WTC11 (cell line): ENCODE results near the gene TP63. TPM values are rescaled to one million over a fixed set of nuclear protein-coding genes. Genes with fewer than 3 reads are reported as not detected.

ENCODE experiments used
- ATAC-seq: fragments of 200-7000 bp; cut with Tn5 transposase; 2 replicates; pipeline ENCODE4 v1.10.0; 2021; ENCODE audit warnings: mild to moderate bottlenecking, moderate library complexity
- CTCF ChIA-PET: fragments of 300-600 bp; sonication (Branson Sonifier 250); formaldehyde crosslinking; loops from one replicate; lab custom pipeline; 2021; ENCODE audit warnings: antibody characterized with exemption; lab: Charles Lee
- POLR2A ChIA-PET: fragments of 350-600 bp; sonication (Branson Sonifier 250); formaldehyde crosslinking; loops from one replicate; lab custom pipeline; 2021; ENCODE audit warnings: antibody characterized with exemption; lab: Charles Lee
- DNase-seq: peaks from one replicate; pipeline ENCODE4 v3.0.0; 2021; ENCODE audit warnings: low spot score
- H3K27ac Mint-ChIP-seq: 2 replicates; pipeline ENCODE4 v1.8.0; 2021; ENCODE audit warnings: mixed read lengths
- H3K27me3 Mint-ChIP-seq: 2 replicates; pipeline ENCODE4 v1.8.0; 2021; ENCODE audit warnings: low read depth, mild to moderate bottlenecking, moderate library complexity, mixed read lengths
- H3K36me3 Mint-ChIP-seq: 2 replicates; pipeline ENCODE4 v1.8.0; 2021; ENCODE audit warnings: mixed read lengths
- H3K4me1 Mint-ChIP-seq: 2 replicates; pipeline ENCODE4 v1.8.0; 2022; ENCODE audit warnings: mixed read lengths
- H3K4me3 Mint-ChIP-seq: 2 replicates; pipeline ENCODE4 v1.8.0; 2021; ENCODE audit warnings: mild to moderate bottlenecking, moderate library complexity, mixed read lengths
- H3K9me3 Mint-ChIP-seq: 2 replicates; pipeline ENCODE4 v1.8.0; 2021; ENCODE audit warnings: mixed read lengths
- ATF1 ChIP-seq: sonication (generic); formaldehyde crosslinking; IDR thresholded peaks from 2 replicates; pipeline ENCODE4 v1.8.1; 2023; ENCODE audit warnings: mild to moderate bottlenecking, moderate library complexity, missing genetic modification reagents
- CBFB ChIP-seq: sonication (generic); formaldehyde crosslinking; IDR thresholded peaks from 2 replicates; pipeline ENCODE4 v1.8.1; 2022; ENCODE audit warnings: mild to moderate bottlenecking, low read depth, missing genetic modification reagents
- FOXJ3 ChIP-seq: sonication (generic); formaldehyde crosslinking; IDR thresholded peaks from 2 replicates; pipeline ENCODE4 v1.9.0; 2021; ENCODE audit warnings: missing genetic modification reagents, mild to moderate bottlenecking, borderline replicate concordance
- FOXP1 ChIP-seq: sonication (generic); formaldehyde crosslinking; IDR thresholded peaks from 2 replicates; pipeline ENCODE4 v1.8.0; 2022; ENCODE audit warnings: missing genetic modification reagents, mild to moderate bottlenecking, moderate library complexity, borderline replicate concordance
- GTF2I ChIP-seq: fragments of 250-450 bp; sonication (Bioruptor Pico); conservative IDR thresholded peaks from 2 replicates; pipeline ENCODE4 v1.4.0; 2021; ENCODE audit warnings: mild to moderate bottlenecking
- HMGA2 ChIP-seq: fragments of 250-450 bp; sonication (Bioruptor Pico); IDR thresholded peaks from 2 replicates; pipeline ENCODE4 v1.4.0; 2021; ENCODE audit warnings: mild to moderate bottlenecking, moderate library complexity
- JAZF1 ChIP-seq: fragments of 250-450 bp; sonication (Bioruptor Pico); IDR thresholded peaks from 2 replicates; pipeline ENCODE4 v1.9.0; 2021; ENCODE audit warnings: moderate library complexity, mild to moderate bottlenecking, inconsistent platforms
- NFATC4 ChIP-seq: fragments of 250-450 bp; sonication (Bioruptor Pico); IDR thresholded peaks from 2 replicates; pipeline ENCODE4 v1.9.0; 2021; ENCODE audit warnings: mild to moderate bottlenecking
- PRRX2 ChIP-seq: fragments of 250-450 bp; sonication (Bioruptor Pico); IDR thresholded peaks from 2 replicates; pipeline ENCODE4 v1.8.0; 2021; ENCODE audit warnings: mild to moderate bottlenecking
- SMAD3 ChIP-seq: sonication (generic); formaldehyde crosslinking; IDR thresholded peaks from 2 replicates; pipeline ENCODE4 v1.8.0; 2022; ENCODE audit warnings: missing genetic modification reagents, mild to moderate bottlenecking, borderline replicate concordance
- SP1 ChIP-seq: sonication (generic); formaldehyde crosslinking; conservative IDR thresholded peaks from 2 replicates; pipeline ENCODE4 v1.8.1; 2022; ENCODE audit warnings: missing genetic modification reagents
- TEAD4 ChIP-seq: sonication (generic); formaldehyde crosslinking; IDR thresholded peaks from 2 replicates; pipeline ENCODE4 v1.8.0; 2022; ENCODE audit warnings: mild to moderate bottlenecking, missing genetic modification reagents
- ZNF232 ChIP-seq: sonication (generic); formaldehyde crosslinking; IDR thresholded peaks from 2 replicates; pipeline ENCODE4 v1.8.0; 2022; ENCODE audit warnings: mild to moderate bottlenecking, missing genetic modification reagents
- ZNF317 ChIP-seq: sonication (generic); formaldehyde crosslinking; IDR thresholded peaks from 2 replicates; pipeline ENCODE4 v1.8.1; 2023; ENCODE audit warnings: low read depth, mild to moderate bottlenecking, moderate library complexity, missing genetic modification reagents, borderline replicate concordance
- ZNF396 ChIP-seq: fragments of 250-450 bp; sonication (Bioruptor Pico); IDR thresholded peaks from 2 replicates; pipeline ENCODE4 v1.8.0; 2021; ENCODE audit warnings: mild to moderate bottlenecking, moderate library complexity, borderline replicate concordance
- ZNF423 ChIP-seq: fragments of 250-450 bp; sonication (Bioruptor Pico); IDR thresholded peaks from 2 replicates; pipeline ENCODE4 v2.1.2; 2022; ENCODE audit warnings: mild to moderate bottlenecking, moderate library complexity
- total RNA-seq: library from RNA; stranded (reverse); gene quantifications from 3 replicates; pipeline ENCODE4 v1.2.3, GENCODE V29; 2021
- TF ChIP-seq, protein P1 (sequence below): fragments of 250-450 bp; sonication (Bioruptor Pico); conservative IDR thresholded peaks from 2 replicates; pipeline ENCODE4 v1.9.0; 2021; ENCODE audit warnings: mild to moderate bottlenecking
- TF ChIP-seq, protein P2 (sequence below): sonication (generic); formaldehyde crosslinking; IDR thresholded peaks from 2 replicates; pipeline ENCODE4 v1.8.0; 2023; ENCODE audit warnings: missing genetic modification reagents
- TF ChIP-seq, protein P3 (sequence below): sonication (generic); formaldehyde crosslinking; IDR thresholded peaks from 2 replicates; pipeline ENCODE4 v1.8.0; 2023; ENCODE audit warnings: mild to moderate bottlenecking, missing genetic modification reagents
- TF ChIP-seq, protein P4 (sequence below): sonication (generic); formaldehyde crosslinking; IDR thresholded peaks from 2 replicates; pipeline ENCODE4 v1.8.1; 2023; ENCODE audit warnings: mild to moderate bottlenecking, missing genetic modification reagents, moderate library complexity
- TF ChIP-seq, protein P5 (sequence below): sonication (generic); formaldehyde crosslinking; IDR thresholded peaks from 2 replicates; pipeline ENCODE4 v1.8.0; 2022; ENCODE audit warnings: mild to moderate bottlenecking, missing genetic modification reagents
- TF ChIP-seq, protein P6 (sequence below): sonication (generic); formaldehyde crosslinking; IDR thresholded peaks from 2 replicates; pipeline ENCODE4 v1.8.0; 2022; ENCODE audit warnings: mild to moderate bottlenecking, missing genetic modification reagents
- TF ChIP-seq, protein P7 (sequence below): sonication (generic); formaldehyde crosslinking; conservative IDR thresholded peaks from 2 replicates; pipeline ENCODE4 v1.8.1; 2022; ENCODE audit warnings: mild to moderate bottlenecking, missing genetic modification reagents

TP63 gene
- total RNA-seq, 1 experiment from 2014 or later: 0.09 TPM

DNA sequence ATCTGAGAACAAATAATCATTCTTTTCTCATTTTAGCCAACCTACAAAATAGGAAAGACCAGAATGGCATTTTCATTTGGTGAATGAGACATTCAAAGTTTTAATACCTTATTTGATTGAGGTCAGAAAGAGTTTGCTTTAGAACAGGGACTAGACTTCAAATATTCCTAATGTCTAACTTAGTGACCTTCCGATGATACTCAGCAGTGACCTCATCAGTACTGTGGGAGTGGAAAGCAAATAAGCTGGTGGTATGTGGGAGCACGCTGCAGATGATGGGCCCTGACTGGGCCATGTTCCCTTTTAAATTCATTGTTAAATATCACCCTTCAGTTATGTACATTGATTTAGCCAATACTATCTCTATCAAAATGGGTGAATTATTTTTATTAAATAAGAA is 266.2 kb downstream of the TP63 start (continued):
- TF ChIP-seq, protein P1, sequence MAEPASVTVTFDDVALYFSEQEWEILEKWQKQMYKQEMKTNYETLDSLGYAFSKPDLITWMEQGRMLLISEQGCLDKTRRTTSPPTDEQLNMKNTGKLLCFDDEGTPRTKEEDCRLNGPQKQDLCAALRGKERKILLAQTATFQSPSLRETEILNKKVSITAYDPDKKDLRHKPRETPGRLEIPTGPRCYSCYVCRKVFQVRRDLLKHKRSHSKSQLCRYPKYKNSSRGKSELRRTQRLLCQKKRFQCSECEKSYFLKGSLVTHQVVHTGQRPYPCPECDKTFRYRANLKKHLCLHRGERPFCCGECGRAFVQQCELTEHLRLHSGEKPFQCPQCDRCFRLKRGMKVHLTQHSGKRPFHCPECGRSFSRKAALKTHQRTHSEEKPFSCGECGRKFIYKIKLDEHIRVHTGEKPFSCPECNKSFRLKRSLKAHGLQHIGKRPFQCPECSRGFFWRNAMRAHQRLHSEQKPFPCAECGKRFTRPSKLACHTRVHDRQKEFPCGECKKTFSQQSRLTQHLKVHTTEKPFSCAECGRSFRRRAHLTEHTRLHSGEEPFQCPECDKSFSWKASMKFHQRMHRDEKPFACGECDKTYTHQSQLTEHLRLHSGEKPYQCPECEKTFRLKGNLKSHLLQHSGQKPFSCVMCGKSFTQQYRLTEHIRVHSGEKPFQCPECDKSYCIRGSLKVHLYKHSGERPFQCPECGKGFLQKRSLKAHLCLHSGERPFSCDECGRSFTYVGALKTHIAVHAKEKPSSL (CRISPR knock-in tag): no peak
- TF ChIP-seq SP1 (CRISPR knock-in tag): no peak
- TF ChIP-seq FOXJ3 (CRISPR knock-in tag): no peak
- no peak for TF ChIP-seq ZNF396 (CRISPR knock-in tag)
- no peak for TF ChIP-seq PRRX2 (CRISPR knock-in tag)
- TF ChIP-seq, protein P2, sequence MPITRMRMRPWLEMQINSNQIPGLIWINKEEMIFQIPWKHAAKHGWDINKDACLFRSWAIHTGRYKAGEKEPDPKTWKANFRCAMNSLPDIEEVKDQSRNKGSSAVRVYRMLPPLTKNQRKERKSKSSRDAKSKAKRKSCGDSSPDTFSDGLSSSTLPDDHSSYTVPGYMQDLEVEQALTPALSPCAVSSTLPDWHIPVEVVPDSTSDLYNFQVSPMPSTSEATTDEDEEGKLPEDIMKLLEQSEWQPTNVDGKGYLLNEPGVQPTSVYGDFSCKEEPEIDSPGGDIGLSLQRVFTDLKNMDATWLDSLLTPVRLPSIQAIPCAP: no peak
- TF ChIP-seq, protein P3, sequence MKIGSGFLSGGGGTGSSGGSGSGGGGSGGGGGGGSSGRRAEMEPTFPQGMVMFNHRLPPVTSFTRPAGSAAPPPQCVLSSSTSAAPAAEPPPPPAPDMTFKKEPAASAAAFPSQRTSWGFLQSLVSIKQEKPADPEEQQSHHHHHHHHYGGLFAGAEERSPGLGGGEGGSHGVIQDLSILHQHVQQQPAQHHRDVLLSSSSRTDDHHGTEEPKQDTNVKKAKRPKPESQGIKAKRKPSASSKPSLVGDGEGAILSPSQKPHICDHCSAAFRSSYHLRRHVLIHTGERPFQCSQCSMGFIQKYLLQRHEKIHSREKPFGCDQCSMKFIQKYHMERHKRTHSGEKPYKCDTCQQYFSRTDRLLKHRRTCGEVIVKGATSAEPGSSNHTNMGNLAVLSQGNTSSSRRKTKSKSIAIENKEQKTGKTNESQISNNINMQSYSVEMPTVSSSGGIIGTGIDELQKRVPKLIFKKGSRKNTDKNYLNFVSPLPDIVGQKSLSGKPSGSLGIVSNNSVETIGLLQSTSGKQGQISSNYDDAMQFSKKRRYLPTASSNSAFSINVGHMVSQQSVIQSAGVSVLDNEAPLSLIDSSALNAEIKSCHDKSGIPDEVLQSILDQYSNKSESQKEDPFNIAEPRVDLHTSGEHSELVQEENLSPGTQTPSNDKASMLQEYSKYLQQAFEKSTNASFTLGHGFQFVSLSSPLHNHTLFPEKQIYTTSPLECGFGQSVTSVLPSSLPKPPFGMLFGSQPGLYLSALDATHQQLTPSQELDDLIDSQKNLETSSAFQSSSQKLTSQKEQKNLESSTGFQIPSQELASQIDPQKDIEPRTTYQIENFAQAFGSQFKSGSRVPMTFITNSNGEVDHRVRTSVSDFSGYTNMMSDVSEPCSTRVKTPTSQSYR (CRISPR knock-in tag): no peak

DNA sequence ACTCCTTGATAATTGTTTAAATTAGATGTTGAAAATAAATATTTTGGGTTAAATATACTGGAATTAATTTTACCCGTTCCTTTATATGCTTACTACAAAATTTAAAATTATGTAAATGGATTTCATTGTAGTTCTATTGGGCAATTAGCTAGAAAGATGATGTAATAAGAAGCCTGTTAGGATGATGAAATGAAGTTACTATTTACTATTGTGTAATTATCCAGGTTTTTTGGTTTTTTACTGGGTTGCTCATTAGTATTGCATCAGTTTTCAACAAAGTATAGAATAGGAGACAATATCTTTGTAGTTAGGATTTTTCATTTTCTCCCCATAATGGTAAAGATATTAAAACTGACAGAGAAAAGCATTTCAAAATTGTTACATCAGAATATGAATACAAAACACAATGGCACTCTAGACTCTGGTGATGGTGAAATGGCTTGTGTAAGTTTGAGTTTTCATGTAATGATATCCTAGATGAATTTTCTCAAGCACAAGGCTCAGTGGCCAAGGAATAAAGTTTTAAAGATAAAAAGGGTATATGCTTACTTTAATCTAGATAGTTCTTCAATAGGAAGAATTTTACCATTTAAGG is 267.5 kb downstream of the TP63 start:
- H3K9me3 Mint-ChIP-seq: no peaks in the 10 kb centered on the region
- DNase-seq: no peak
- no peaks in the 10 kb centered on the region for H3K36me3 Mint-ChIP-seq
- H3K4me1 Mint-ChIP-seq: peaks cover 19% of the 10 kb centered on the region
- ChIA-PET CTCF (no interaction called here), POLR2A (no interaction called here)
- no peaks in the 10 kb centered on the region for H3K27me3 Mint-ChIP-seq
- H3K4me3 Mint-ChIP-seq: no peak overlapping the region
- TF ChIP-seq ZNF232 (CRISPR knock-in tag): no peak
- TF ChIP-seq, protein P4, sequence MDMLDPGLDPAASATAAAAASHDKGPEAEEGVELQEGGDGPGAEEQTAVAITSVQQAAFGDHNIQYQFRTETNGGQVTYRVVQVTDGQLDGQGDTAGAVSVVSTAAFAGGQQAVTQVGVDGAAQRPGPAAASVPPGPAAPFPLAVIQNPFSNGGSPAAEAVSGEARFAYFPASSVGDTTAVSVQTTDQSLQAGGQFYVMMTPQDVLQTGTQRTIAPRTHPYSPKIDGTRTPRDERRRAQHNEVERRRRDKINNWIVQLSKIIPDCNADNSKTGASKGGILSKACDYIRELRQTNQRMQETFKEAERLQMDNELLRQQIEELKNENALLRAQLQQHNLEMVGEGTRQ (CRISPR knock-in tag): no peak
- TF ChIP-seq, protein P5, sequence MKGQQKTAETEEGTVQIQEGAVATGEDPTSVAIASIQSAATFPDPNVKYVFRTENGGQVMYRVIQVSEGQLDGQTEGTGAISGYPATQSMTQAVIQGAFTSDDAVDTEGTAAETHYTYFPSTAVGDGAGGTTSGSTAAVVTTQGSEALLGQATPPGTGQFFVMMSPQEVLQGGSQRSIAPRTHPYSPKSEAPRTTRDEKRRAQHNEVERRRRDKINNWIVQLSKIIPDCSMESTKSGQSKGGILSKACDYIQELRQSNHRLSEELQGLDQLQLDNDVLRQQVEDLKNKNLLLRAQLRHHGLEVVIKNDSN (CRISPR knock-in tag): no peak
- no peak for TF ChIP-seq ZNF423 (CRISPR knock-in tag)
- no peak for TF ChIP-seq ATF1 (CRISPR knock-in tag)
- no peak for ATAC-seq
- no peak overlapping the region for H3K27ac Mint-ChIP-seq

DNA sequence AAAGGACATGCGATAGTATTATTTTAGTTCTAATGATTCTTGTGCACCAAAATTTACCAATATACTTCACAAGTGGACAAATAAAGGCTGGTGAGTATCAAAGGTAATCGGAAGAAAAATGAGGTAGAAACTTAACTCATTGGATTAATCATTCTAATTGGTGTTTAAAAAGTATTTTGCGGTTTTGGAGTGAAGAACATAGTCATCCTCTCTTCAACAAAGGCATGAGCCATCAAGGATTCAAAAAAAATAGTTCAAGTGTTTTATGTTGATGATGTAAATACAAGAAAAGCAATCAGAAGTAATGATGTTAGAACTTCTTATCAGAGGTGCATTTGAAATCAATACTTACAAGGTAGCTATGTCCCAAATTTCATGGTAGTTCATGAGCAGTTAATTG is 268.0 kb downstream of the TP63 start:
- H3K4me1 Mint-ChIP-seq: peaks cover 19% of the 10 kb centered on the region

More for the DNA sequence above, 268.0 kb downstream of the TP63 start:
- Mint-ChIP-seq H3K27me3 (no peaks in the 10 kb centered on the region), H3K4me3 (no peak overlapping the region), H3K9me3 (no peaks in the 10 kb centered on the region), H3K36me3 (no peaks in the 10 kb centered on the region), H3K27ac (no peak overlapping the region)
- CTCF ChIA-PET: no interaction called here
- ATAC-seq (no peak), DNase-seq (no peak)
- POLR2A ChIA-PET: no interaction called here
- no peak for TF ChIP-seq SMAD3 (CRISPR knock-in tag)
- TF ChIP-seq, protein P1 (CRISPR knock-in tag): no peak
- no peak for TF ChIP-seq JAZF1
- TF ChIP-seq, protein P6, sequence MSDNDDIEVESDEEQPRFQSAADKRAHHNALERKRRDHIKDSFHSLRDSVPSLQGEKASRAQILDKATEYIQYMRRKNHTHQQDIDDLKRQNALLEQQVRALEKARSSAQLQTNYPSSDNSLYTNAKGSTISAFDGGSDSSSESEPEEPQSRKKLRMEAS (CRISPR knock-in tag): no peak
- no peak for TF ChIP-seq CBFB (CRISPR knock-in tag)
- no peak for TF ChIP-seq NFATC4
- no peak for TF ChIP-seq FOXP1 (CRISPR knock-in tag)
- no peak for TF ChIP-seq ZNF317 (CRISPR knock-in tag)
- TF ChIP-seq HMGA2 (CRISPR knock-in tag): no peak
- TF ChIP-seq, protein P7, sequence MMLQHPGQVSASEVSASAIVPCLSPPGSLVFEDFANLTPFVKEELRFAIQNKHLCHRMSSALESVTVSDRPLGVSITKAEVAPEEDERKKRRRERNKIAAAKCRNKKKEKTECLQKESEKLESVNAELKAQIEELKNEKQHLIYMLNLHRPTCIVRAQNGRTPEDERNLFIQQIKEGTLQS (CRISPR knock-in tag): no peak
- no peak for TF ChIP-seq TEAD4 (CRISPR knock-in tag)
- no peak for TF ChIP-seq GTF2I (CRISPR knock-in tag)
